HEK293 (cell line): Measurements from ENCODE around the gene C6orf89.

Experiments used
- CTCF ChIA-PET: fragments of 350-600 bp; formaldehyde crosslinking; extraction: SDS; loops from one replicate; lab custom pipeline; 2021; ENCODE audit warnings: antibody characterized with exemption; lab: Yijun Ruan, JAX
- POLR2A ChIA-PET: fragments of 300-600 bp; formaldehyde crosslinking; extraction: SDS; loops from one replicate; lab custom pipeline; 2020; ENCODE audit warnings: antibody characterized with exemption, inconsistent platforms; lab: Yijun Ruan, JAX
- H3K27ac ChIP-seq: fragments of 200-500 bp; sonication (Bioruptor generic); 2 replicates; pipeline ENCODE4 v1.5.1; 2014; ENCODE audit warnings: low read depth, low read length, control low read depth, inconsistent platforms; ENCODE audit errors: extremely low read depth
- H3K36me3 ChIP-seq, 2 experiments: fragments of 200-500 bp in 1 of 2; sonication (Bioruptor generic) in 1 of 2; 1 replicate in 1 of 2; 2 replicates in 1 of 2; pipeline ENCODE4 v1.5.1; 2014 to 2017; ENCODE audit warnings: inconsistent platforms in 2 of 2, low read length in 2 of 2; ENCODE audit not compliant: control insufficient read depth in 2 of 2, insufficient read depth in 1 of 2
- H3K4me1 ChIP-seq: fragments of 200-500 bp; sonication (Bioruptor generic); 2 replicates; pipeline ENCODE4 v1.5.1; 2014; ENCODE audit warnings: mild to moderate bottlenecking, low read length, inconsistent platforms; ENCODE audit not compliant: control insufficient read depth, insufficient read depth
- H3K4me3 ChIP-seq: 2 replicates; pipeline ENCODE4 v1.5.1; 2011; ENCODE audit warnings: low read depth, mild to moderate bottlenecking, control low read depth, low read length, moderate library complexity
- H3K9me3 ChIP-seq: fragments of 200-500 bp; sonication (Bioruptor generic); 2 replicates; pipeline ENCODE4 v1.5.1; 2014; ENCODE audit warnings: low read depth, low read length, inconsistent platforms; ENCODE audit not compliant: control insufficient read depth, insufficient read depth
- AEBP2 ChIP-seq: fragments of 450-650 bp; formaldehyde crosslinking; IDR thresholded peaks from 2 replicates; pipeline ENCODE4 v1.5.1; 2016; ENCODE audit warnings: missing biosample characterization, missing genetic modification characterization, borderline replicate concordance
- CTCF ChIP-seq: fragments of 450-650 bp; formaldehyde crosslinking; IDR thresholded peaks from 2 replicates; pipeline ENCODE4 v1.5.1; 2016; ENCODE audit warnings: missing biosample characterization, missing genetic modification characterization
- EGR2 ChIP-seq: fragments of 450-650 bp; formaldehyde crosslinking; IDR thresholded peaks from 2 replicates; pipeline ENCODE4 v1.5.1; 2016; ENCODE audit warnings: low read depth, missing biosample characterization, missing genetic modification characterization
- GLIS1 ChIP-seq: fragments of 450-650 bp; formaldehyde crosslinking; IDR thresholded peaks from 2 replicates; pipeline ENCODE4 v1.5.1; 2016; ENCODE audit warnings: missing biosample characterization, missing genetic modification characterization
- MYNN ChIP-seq: fragments of 450-650 bp; formaldehyde crosslinking; IDR thresholded peaks from 2 replicates; pipeline ENCODE4 v1.5.1; 2016; ENCODE audit warnings: missing biosample characterization, missing genetic modification characterization, borderline replicate concordance
- PATZ1 ChIP-seq: fragments of 450-650 bp; formaldehyde crosslinking; IDR thresholded peaks from 2 replicates; pipeline ENCODE4 v1.5.1; 2016; ENCODE audit warnings: missing biosample characterization, missing genetic modification characterization
- PBX3 ChIP-seq: sonication (generic); formaldehyde crosslinking; IDR thresholded peaks from 2 replicates; pipeline ENCODE4 v1.8.1; 2022; ENCODE audit warnings: mild to moderate bottlenecking, moderate library complexity, missing genetic modification reagents
- PRDM4 ChIP-seq: fragments of 450-650 bp; formaldehyde crosslinking; IDR thresholded peaks from 2 replicates; pipeline ENCODE4 v1.5.1; 2017; ENCODE audit warnings: missing biosample characterization, missing genetic modification characterization
- SCRT1 ChIP-seq: fragments of 450-650 bp; formaldehyde crosslinking; IDR thresholded peaks from 2 replicates; pipeline ENCODE4 v1.5.1; 2016; ENCODE audit warnings: missing biosample characterization, missing genetic modification characterization, borderline replicate concordance
- YY2 ChIP-seq: fragments of 450-650 bp; formaldehyde crosslinking; IDR thresholded peaks from 2 replicates; pipeline ENCODE4 v1.5.1; 2016; ENCODE audit warnings: missing biosample characterization, missing genetic modification characterization
- ZBTB17 ChIP-seq: fragments of 450-650 bp; formaldehyde crosslinking; IDR thresholded peaks from 2 replicates; pipeline ENCODE4 v1.5.1; 2016; ENCODE audit warnings: missing biosample characterization, missing genetic modification characterization
- ZFP69B ChIP-seq: fragments of 450-650 bp; formaldehyde crosslinking; IDR thresholded peaks from 2 replicates; pipeline ENCODE4 v1.5.1; 2016; ENCODE audit warnings: missing biosample characterization, missing genetic modification characterization
- ZNF157 ChIP-seq: fragments of 450-650 bp; formaldehyde crosslinking; IDR thresholded peaks from 2 replicates; pipeline ENCODE4 v1.5.1; 2016; ENCODE audit warnings: missing biosample characterization, missing genetic modification characterization
- ZNF214 ChIP-seq: fragments of 450-650 bp; formaldehyde crosslinking; IDR thresholded peaks from 2 replicates; pipeline ENCODE4 v1.5.1; 2017; ENCODE audit warnings: missing biosample characterization, mild to moderate bottlenecking, missing genetic modification characterization, borderline replicate concordance
- ZNF292 ChIP-seq: fragments of 450-650 bp; formaldehyde crosslinking; IDR thresholded peaks from 2 replicates; pipeline ENCODE4 v1.5.1; 2016; ENCODE audit warnings: low read depth, missing biosample characterization, missing genetic modification characterization, borderline replicate concordance
- ZNF354C ChIP-seq: fragments of 450-650 bp; formaldehyde crosslinking; IDR thresholded peaks from 2 replicates; pipeline ENCODE4 v1.5.1; 2016; ENCODE audit warnings: missing biosample characterization, missing genetic modification characterization, low read depth, borderline replicate concordance
- ZNF37A ChIP-seq: fragments of 450-650 bp; IDR thresholded peaks from 2 replicates; pipeline ENCODE4 v1.5.1; 2018; ENCODE audit warnings: missing biosample characterization, missing genetic modification characterization
- ZNF513 ChIP-seq: fragments of 450-650 bp; IDR thresholded peaks from 2 replicates; pipeline ENCODE4 v1.5.1; 2018; ENCODE audit warnings: missing biosample characterization, missing genetic modification characterization
- ZNF514 ChIP-seq: fragments of 450-650 bp; formaldehyde crosslinking; IDR thresholded peaks from 2 replicates; pipeline ENCODE4 v1.5.1; 2016; ENCODE audit warnings: missing biosample characterization, missing genetic modification characterization
- ZNF544 ChIP-seq: fragments of 450-650 bp; formaldehyde crosslinking; IDR thresholded peaks from 2 replicates; pipeline ENCODE4 v1.5.0; 2017; ENCODE audit warnings: missing biosample characterization, missing genetic modification characterization
- ZNF560 ChIP-seq: fragments of 450-650 bp; formaldehyde crosslinking; IDR thresholded peaks from 2 replicates; pipeline ENCODE4 v1.5.1; 2017; ENCODE audit warnings: missing biosample characterization, missing genetic modification characterization, borderline replicate concordance
- ZNF660 ChIP-seq: fragments of 450-650 bp; IDR thresholded peaks from 2 replicates; pipeline ENCODE4 v1.5.1; 2018; ENCODE audit warnings: missing biosample characterization, mild to moderate bottlenecking, missing genetic modification characterization
- ZNF701 ChIP-seq: fragments of 450-650 bp; formaldehyde crosslinking; IDR thresholded peaks from 2 replicates; pipeline ENCODE4 v1.5.1; 2016; ENCODE audit warnings: missing biosample characterization, missing genetic modification characterization
- ZSCAN18 ChIP-seq: fragments of 450-650 bp; formaldehyde crosslinking; IDR thresholded peaks from 2 replicates; pipeline ENCODE4 v1.5.1; 2016; ENCODE audit warnings: missing biosample characterization, missing genetic modification characterization

Gene C6orf89

GRCh38 chr6:36837022-36837339 is 48.8 kb upstream of the C6orf89 start:
- POLR2A ChIA-PET, result no interaction called here
- Histone ChIP-seq H3K4me3 (no peak overlapping the region), H3K27ac (no peak overlapping the region), H3K9me3 (no peaks in the 10 kb centered on the region), H3K4me1 (no peaks in the 10 kb centered on the region), H3K36me3 (no peaks in the 10 kb centered on the region)
- CTCF ChIA-PET, result interaction anchor here (0.5 to 2.2 kb wide), 5 partner anchors 14 to 181 kb away, joined by 3 to 18 read pairs (median 6); no protein-coding TSS in a partner anchor
- no peak for TF ChIP-seq ZNF660
- TF ChIP-seq PATZ1 (tag by site-specific recombination), result no peak
- no peak for TF ChIP-seq ZNF544
- no peak for TF ChIP-seq SCRT1
- no peak for TF ChIP-seq ZNF292 (tag by site-specific recombination)
- no peak for TF ChIP-seq ZFP69B (tag by site-specific recombination)
- TF ChIP-seq GLIS1 (tag by site-specific recombination), result no peak
- TF ChIP-seq CTCF (tag by site-specific recombination), result no peak

- no peak overlapping the region for H3K4me3 ChIP-seq
- H3K27ac ChIP-seq, result no peak overlapping the region
- H3K9me3 ChIP-seq, result no peaks in the 10 kb centered on the region
- ChIA-PET POLR2A (no interaction called here), CTCF (interaction anchor here (1.0 to 2.2 kb wide), 4 partner anchors 14 to 181 kb away, joined by 3 to 18 read pairs (median 6); no protein-coding TSS in a partner anchor)
- no peaks in the 10 kb centered on the region for H3K4me1 ChIP-seq
- no peaks in the 10 kb centered on the region for H3K36me3 ChIP-seq
- no peak for TF ChIP-seq ZNF513 (tag by site-specific recombination)
- no peak for TF ChIP-seq ZBTB17 (tag by site-specific recombination)
- TF ChIP-seq PRDM4 (tag by site-specific recombination), result no peak
- TF ChIP-seq AEBP2 (tag by site-specific recombination), result no peak
- no peak for TF ChIP-seq ZNF560
- no peak for TF ChIP-seq YY2
- TF ChIP-seq EGR2 (tag by site-specific recombination), result no peak
- TF ChIP-seq ZSCAN18, result no peak
- TF ChIP-seq ZNF214 (tag by site-specific recombination), result no peak
- TF ChIP-seq ZNF157 (tag by site-specific recombination), result no peak
- TF ChIP-seq ZNF701, result no peak
- no peak for TF ChIP-seq MYNN
- no peak for TF ChIP-seq ZNF354C (tag by site-specific recombination)
- no peak for TF ChIP-seq ZNF514 (tag by site-specific recombination)
- no peak for TF ChIP-seq PBX3 (CRISPR knock-in tag)
- TF ChIP-seq ZNF37A (tag by site-specific recombination), result no peak
- TF ChIP-seq SCRT1, result no peak
Measured at GRCh38 chr6:36837686-36838085, 48.1 kb upstream of the C6orf89 start.
